GM12864 (cell line): ENCODE measurements around the gene BTAF1.

Experiments used
- DNase-seq: peaks from one replicate; pipeline ENCODE4 v3.0.0-alpha.2; 2011; ENCODE audit warnings: low read depth
- H3K4me3 ChIP-seq: 2 replicates; pipeline ENCODE4 v1.5.1; 2011; ENCODE audit warnings: mild to moderate bottlenecking, low read depth, low read length, control low read depth
- CTCF ChIP-seq: IDR thresholded peaks from 2 replicates; pipeline ENCODE4 v1.5.1; 2011; ENCODE audit warnings: low read depth, mild to moderate bottlenecking, moderate library complexity, low read length, control low read depth, inconsistent platforms; ENCODE audit errors: missing control alignments

BTAF1 gene

GRCh38 chr10:91953600-91954160 lies 30.1 kb downstream of the BTAF1 start:
- no peak for TF ChIP-seq CTCF
- DNase-seq = no peak
- H3K4me3 ChIP-seq = no peak overlapping the region

DNA sequence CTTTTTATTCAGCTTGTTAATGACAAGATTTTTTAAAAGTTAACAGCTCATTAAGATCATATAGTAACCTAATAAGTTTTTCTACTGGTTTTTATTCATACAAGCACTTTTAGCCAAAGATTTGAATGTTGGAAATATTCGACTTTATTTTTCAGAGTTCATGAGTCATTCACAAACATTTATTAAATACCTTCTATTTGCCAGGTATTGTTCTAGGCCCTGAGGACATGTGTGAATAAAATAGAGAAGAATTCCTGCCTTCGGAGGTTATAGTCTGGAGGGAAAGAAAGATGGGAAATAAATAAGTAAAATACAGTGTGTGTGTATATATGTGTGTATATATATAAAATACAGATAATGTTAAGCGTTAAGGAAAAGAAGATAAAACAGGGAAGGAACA lies 31.5 kb downstream of the BTAF1 start:
- DNase-seq = no peak
- no peak overlapping the region for H3K4me3 ChIP-seq
- TF ChIP-seq CTCF = no peak

DNA sequence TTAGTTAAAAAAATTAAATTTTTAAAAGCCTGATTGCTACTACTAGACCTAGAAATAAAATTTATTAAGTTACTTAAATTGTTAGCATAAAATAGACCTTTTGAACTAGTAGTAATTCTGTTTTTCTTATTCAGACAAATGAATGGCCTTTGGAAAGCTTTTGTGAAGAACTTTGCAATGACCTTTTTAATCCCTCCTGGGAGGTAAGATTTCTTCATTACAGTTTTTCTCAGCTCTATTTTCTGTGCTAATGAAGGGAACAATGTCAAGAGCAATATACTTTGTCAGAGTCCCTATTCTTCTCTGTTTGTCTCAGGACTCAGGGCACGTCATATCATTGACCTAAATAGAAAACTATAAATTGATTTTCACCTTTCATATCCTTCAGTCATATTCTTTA lies 33.5 kb downstream of the BTAF1 start:
- no peak overlapping the region for H3K4me3 ChIP-seq
- TF ChIP-seq CTCF = no peak
- no peak for DNase-seq

- no peak for TF ChIP-seq CTCF
- no peak overlapping the region for H3K4me3 ChIP-seq
- DNase-seq = no peak
Observed at GRCh38 chr10:91969297-91969696, 45.7 kb downstream of the BTAF1 start.

- no peak for DNase-seq
- no peak for TF ChIP-seq CTCF
- no peak overlapping the region for H3K4me3 ChIP-seq
Observed at GRCh38 chr10:91974960-91975359, 51.4 kb downstream of the BTAF1 start.

- no peak overlapping the region for H3K4me3 ChIP-seq
- no peak for DNase-seq
- TF ChIP-seq CTCF = no peak
Observed at GRCh38 chr10:91975438-91975837, 51.9 kb downstream of the BTAF1 start.

- no peak overlapping the region for H3K4me3 ChIP-seq
- no peak for DNase-seq
- TF ChIP-seq CTCF = no peak
Observed at GRCh38 chr10:91976317-91977051, 52.9 kb downstream of the BTAF1 start.
